Dermis microvascular lymphatic vessel endothelial cell (primary cell): ENCODE data around the gene HMHB1. TPM values are rescaled to one million over a fixed set of nuclear protein-coding genes. Genes with fewer than 3 reads are reported as not detected.

Experiments used
- DNase-seq, 2 donors: peaks; one replicate each; pipeline versions ENCODE4 v3.0.0 to v3.0.0-alpha.2; 2010; ENCODE audit warnings: low read depth in 2 of 2
- total RNA-seq: library from RNA; depleted of rRNA; stranded (reverse); fragments of >200 nt; gene quantifications from 2 replicates; pipeline ENCODE4 v1.2.1, GENCODE V29; 2014

Gene HMHB1
- total RNA-seq, 1 donor from 2014 or later = not detected

DNA sequence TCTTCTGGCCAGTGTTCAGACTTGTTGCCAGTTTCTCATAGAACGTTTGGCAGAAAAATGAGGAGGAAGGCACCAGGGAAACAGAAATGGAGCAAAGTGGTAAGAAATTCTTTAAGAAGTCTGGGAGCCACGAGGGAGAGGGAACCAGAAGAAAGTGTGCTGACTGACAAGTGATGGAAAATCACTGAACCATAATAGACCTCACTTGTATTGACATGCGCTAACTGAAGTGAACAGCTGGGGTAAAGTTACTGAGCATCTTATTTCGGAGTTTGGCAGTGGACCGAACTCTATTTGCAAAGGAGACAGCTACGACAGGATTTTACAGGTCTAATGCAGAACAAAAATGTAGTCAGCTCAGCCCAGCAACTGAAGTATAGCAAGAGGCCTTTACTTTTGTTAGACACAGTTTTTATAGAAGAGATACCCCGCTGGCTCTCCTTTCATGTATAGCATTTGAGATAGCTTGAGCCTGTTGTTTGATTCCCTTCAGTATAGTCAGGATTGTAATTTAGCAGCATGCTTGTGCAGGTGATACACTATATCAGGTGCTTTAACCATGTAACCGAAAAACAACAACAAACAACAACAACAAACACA, 53.6 kb downstream of the HMHB1 start:
- no peak for DNase-seq
